Hematopoietic multipotent progenitor cell (in vitro differentiated cells): ENCODE measurements around the gene LSM12. TPM values are rescaled to one million over a fixed set of nuclear protein-coding genes. Genes with fewer than 3 reads are reported as not detected.

ENCODE experiments used
- DNase-seq, 3 donors: peaks; one replicate each; pipeline ENCODE4 v3.0.0-alpha.2; 2011 to 2015; ENCODE audit warnings: low read depth in 2 of 3, low spot score in 2 of 3
- total RNA-seq: library from RNA; depleted of rRNA; stranded (reverse); fragments of >200 nt; gene quantifications from one replicate; pipeline ENCODE4 v1.2.3, GENCODE V29; 2012

LSM12 gene
- total RNA-seq, 1 donor: 17.8 TPM

DNA sequence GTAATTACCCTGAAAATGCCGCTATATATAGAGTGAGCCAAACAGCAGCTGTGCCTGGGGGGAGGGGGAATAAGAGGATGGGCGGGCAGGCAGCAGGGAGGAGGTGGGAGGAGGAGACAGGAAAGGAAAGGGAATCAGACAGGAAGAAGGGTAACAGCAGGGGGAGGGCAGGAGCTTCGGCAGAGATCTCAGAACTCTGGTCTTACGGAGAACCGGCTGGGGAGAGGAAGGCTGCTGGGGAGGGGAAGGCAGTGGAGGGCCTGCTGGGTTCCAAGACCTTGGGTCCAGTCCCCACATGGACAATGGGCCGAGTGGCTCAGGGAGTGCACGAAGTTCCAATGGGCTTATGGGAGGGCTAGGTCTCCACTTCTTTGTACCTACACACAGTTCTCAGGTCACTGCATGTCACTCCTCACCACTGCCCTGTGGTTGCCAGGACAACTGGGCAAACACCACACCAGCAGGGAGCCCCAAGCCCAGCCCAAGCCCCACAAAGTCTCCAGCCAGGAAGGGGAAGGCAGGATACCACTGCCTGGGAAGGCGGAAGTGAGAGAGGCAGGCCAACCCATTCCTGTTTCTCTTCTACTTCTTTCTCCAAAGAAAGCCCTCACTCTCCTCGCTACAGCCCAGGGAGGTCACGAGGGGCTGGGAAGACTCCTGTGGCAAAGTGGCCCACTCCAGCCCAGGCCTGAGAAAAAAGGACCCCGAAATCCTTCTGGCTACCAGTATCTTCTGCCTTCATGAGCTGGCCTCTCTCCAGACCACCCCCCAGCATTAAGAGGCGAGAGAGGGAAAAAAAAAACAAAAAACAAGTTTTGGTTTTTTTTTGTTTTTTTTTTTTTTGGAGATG is 29.4 kb upstream of the LSM12 start:
- peak in 2 of 3 donors; percentile 64 to 71 for DNase-seq

DNA sequence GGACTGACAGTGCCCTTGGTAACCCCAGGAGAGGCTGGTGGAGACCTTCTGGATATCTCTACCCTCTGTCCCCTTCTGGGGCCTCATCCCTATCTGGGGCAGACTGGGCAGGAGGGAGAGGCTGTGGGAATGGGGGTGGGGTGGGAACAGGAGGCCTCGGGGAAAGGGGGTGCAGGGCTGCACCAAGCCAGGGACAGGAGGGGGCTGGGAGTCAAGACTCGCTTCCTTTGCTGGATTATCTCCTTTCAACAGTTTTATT is 28.8 kb upstream of the LSM12 start:
- no peak for DNase-seq

DNA sequence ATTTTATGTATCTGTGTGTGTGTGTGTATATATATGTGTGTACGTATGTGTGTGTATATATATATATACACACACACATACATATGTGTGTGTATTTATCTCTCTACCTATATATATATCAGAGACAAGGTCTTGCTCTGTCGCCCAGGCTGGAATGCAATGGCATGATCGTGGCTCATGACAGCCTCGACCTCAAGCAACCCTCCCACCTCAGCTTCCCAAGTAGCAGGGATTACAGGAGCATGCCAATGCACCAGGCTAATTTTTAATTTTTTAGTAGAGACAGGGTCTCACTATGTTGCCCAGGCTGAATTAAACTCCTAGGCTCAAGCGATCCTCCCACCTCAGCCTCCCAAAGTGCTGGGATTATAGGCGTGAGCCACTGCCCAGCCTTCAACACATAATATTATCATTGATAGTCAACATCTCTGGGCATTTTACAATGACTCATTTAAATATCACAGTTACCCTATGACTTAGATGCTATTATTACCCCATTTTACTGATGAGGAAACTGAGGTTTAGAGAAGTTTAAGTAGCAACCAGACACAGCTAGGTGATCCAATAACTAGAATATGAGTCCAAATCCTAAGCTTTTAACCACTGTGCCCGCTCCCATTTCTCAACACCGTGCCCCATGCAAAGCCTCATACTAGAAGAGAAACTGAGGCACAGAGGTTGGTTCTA is 28.4 kb upstream of the LSM12 start:
- DNase-seq: no peak

DNA sequence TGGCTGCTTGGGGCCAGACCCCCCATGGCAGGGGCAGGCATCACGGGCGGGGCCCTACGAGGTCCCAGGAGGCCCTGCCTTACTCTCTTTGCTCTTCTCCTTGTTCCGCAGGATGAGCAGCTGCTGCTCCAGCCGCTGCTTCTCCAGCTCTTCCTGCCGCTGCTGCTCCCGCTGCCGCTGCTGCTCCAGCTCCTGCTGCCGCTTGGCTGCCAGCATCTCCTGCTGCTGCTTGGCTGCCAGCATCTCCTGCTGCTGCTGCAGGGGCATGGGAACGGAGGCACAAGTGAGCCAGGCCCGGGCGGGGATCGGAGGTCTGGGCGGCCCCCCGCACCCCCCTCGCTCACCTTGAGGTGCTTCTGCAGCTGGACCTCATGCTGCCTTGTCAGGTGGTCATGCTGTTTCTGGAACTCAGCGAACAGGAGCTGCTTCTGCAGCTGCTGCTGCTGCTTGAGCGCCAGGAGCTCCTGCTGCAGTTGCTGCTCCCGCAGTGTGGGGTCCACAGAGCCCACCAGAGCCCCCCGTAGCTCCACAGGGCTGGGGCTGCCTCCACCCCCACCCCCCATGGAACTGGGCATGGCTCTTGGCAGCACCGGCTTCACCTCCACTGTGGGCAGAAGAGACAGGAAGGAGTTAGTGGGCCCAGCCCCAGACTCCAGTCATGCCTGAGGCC is 26.9 kb upstream of the LSM12 start:
- DNase-seq: no peak

DNA sequence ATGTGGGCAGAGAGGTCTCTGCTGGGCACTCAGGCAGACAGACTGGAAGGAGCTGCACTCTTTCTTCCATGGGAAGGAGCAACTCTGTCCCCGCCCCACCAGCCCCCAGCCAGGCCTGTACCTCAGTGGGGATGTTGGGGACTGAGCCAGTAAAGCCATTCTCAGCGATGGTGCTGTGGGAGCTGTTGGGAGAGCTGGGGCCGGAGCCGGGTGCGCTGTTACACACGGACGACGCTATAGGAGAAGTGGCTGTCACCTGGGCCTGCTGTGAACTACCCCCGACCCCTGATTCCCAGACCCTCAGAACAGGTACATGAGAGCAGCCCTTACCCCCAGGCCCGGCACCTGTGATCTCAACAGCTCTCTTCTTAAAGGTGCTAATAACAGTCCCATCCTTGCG is 25.6 kb upstream of the LSM12 start:
- no peak for DNase-seq

DNA sequence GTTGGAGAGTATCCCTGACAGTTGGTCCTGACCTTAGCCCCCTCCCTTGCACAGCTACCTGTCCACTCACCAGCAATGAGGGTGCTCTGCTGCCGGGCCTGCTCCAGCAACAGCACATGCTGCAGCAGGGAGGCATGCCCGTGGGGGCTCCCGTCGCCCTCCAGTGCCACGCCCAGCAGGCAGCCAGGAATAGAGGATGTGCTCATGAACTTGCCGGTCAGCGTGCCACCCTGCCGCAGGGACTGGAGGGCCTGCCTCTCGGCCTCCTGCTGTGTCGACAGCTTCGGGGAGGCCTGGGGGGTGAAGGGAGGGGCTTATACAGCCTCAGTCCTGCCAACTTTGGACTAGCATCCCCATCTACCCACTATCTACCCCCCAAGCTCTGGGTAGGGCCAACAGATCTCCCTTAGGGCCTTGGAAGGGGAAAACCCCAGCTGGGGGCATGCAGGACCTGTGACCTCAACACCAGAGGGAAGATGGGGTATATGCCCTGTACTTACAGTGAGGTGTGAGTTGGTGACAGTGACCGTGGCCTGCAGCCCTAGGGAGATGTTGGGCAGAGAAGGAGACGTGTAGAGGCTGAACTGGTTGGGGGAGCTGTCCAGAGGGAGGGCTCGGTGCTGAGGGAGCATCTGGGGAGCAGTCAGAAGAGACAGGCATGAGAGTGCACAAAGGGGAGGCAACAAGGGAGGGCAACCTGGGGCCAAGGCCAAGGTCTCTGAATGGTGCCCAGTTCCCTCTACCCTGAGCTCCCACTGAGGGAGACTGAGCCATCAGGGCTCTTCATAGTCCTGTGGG is 24.9 kb upstream of the LSM12 start:
- DNase-seq: no peak

DNA sequence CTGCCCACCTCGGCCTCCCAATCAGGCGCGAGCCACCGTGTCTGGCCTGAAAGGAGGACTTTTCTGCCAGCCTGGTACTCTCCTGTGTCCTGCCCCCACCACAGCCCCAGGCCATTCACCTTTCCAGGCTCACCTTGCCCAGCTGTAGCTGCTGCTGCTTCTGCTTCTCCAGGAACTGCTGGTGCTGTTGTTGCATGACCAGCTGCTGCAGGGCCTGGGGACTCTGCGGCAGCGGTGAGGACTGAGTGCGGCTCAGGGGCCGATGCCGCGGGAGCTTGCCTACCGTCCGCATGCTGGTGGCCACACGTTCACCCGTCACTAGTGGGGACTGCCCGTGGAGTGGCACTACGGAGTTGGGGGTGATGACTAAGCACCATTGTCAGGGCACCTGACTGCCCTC is 21.8 kb upstream of the LSM12 start:
- no peak for DNase-seq

DNA sequence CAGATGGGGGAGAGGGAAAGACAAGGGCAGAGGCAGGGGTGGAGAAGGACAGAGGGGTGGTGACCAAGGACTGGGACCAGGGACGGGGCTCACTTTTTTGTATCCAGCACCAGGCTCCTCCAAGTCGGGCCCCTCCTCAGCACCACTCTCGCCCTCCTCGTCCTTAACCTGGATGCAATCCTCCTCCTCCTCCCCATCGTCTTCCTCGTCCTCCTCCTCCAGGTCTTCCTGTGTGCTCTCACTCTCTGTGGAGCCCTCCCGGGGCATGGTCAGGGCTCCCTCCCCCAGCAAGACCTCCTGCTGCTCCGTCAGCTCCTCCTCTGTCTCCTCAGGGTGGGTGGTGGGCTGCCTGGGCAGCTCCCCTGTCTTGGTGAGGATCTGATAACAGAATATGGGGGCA is 20.8 kb upstream of the LSM12 start:
- DNase-seq: no peak

DNA sequence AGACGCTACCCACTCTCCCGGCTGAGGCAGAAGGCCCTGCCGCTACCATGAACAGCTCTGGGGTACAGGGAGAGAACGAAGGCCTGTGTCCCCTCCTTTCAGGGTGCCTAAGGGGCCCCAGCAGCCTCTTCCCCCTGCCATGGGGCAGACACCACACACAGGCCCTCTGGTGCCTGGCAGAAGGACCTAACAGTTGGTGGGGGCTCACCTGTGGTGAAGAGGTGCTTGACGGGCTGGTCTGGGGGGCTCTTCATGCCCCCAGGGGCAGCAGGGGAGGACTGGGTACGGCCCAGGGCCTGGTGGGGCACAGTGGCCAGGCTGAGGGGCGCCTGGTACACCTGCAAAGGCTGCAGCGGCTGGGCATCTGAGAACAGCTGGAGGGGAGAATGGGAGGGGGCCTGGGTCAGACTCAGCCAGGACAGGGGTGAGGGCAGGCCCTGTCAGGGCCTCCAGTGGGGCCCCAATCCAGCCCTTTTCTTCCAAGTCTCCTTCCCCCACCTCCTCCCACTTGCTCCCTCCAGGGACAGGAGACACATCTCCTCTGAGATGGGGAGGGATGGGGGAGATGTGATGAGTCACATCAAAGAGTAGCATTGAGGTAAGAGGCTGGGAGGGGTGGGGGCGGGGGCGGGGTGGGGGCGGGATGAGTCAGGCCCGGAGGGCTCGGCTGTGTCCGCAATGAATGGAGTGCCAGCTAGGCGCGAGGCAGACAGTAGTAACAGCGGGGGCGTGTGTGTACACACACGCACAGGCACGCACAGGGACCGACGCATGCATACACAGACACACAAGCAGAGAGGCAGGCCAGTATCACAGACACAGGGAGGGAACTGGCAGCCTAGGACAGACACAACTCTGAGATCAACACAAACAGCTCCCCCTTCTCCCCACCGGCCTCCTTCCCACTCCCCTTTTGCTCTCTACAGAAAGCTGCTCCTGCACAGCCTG is 20.2 kb upstream of the LSM12 start:
- no peak for DNase-seq

DNA sequence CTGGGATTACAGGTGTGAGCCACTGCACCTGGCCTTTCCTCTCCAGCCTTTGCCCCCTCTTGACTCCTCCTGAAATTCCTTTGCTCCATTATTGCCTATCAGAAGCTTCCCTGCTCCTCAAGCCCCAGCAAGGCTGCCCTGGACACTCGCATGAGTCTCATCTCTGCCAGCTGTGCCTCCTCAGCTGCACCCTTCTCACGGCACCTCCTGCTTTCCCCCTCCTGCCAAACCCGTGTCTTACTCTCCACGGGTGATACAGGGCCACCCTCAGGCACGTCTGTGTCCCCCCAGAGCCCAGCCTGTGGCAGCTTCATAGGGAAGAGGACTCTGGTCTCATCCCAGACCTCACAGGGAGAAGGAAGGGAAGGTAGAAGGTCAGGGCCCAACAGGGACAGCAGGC is 19.4 kb upstream of the LSM12 start:
- no peak for DNase-seq

DNA sequence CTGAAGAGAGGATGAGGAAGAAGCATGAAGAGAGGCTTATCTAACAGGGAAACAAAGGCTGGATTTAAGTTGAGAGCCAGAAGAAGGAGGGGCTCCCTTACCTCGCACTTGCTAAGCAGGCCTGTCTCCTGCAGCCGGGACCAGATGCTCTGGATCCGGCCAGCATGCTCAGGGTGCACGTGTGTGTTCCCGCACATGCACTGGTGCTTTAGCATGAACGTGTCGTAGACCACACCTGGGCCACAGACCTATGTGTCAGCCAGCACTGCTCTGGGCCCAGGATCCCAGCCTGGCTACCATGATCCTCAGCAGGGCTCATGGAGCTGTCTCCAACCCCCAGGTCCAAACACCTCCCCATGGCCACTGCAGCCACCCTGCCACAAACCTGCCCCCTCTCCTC is 18.4 kb upstream of the LSM12 start:
- DNase-seq: no peak

DNA sequence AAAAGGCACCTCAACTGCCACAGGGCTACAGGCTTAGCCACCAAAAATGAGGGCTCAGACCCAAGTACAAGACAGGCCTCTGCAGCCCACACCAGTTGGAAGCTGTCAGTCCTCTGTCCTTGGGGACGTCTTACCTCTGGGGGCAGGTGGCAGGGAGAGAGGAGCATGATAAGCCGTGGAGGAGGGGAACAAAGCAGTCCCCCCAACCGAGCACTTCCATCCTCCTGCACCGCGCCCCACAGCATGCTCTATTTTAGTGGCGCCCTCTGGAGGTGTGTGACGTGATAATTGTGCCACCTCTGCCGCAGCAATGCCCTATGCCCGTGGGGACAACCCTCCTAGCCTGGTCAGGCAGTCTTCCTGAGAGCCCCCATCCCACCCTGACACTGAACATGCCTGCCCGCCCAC is 17.7 kb upstream of the LSM12 start:
- peak in 1 of 3 donors; percentile 28 for DNase-seq

DNA sequence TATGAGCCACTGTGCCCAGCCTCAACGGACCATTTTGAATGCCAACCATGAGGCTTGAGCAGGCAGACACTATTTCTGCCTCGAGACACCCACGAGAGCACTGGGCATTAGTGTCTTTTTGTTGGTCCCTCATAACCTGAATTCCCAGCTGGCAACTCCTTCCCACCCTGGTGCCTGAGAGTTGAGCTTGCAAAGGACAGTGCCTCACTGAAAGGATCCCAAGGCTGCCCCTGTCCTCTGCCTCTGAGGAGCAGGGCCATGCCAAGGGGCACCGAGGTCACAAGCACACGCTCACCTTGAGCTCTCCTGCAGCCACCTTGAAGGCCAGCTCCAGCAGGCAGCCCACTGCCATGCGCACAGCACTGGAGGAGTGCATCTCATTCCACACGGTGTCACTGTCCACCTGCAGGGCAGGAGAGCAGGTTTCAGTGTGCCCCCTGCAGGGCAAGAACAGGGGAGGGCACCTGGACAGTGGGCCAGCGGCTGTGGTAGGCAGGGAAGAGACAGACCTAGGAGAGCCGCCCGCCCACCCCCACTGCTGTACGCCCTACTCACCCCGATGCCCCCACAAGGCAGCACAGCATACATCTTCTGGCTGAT is 16.9 kb upstream of the LSM12 start:
- peak in 1 of 3 donors; percentile 36 for DNase-seq

DNA sequence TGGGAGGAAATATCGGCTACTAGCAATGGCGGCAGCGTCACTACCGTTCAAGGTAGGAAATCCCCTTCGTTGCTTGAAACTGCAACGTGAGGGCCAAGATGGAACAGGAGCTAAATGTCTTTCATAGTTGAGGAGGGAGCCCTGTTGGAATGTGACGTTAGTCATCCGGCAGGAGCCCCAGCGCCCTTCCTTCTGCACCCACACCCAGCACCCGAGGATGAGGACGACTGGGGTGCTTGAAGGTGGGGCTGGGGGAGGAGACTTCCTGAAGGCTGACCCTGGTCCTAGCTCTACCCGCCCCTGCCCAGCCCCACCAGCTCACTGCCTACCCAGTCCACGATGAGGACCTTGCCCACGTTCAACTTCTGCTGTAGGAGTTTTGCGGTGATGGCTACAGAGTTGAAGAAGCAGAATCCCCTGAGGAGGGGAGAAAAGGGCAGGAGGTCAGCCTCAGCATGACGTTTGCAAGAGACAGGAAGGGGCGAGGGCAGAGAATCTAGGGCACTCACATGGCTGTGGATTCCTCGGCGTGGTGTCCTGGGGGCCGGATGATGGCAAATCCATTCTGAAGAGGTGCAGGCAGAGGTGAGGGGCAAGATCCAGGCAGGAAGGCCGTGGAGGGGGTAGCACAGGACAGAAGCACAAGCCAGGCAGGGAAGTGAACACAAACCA is 15.9 kb upstream of the LSM12 start:
- no peak for DNase-seq

DNA sequence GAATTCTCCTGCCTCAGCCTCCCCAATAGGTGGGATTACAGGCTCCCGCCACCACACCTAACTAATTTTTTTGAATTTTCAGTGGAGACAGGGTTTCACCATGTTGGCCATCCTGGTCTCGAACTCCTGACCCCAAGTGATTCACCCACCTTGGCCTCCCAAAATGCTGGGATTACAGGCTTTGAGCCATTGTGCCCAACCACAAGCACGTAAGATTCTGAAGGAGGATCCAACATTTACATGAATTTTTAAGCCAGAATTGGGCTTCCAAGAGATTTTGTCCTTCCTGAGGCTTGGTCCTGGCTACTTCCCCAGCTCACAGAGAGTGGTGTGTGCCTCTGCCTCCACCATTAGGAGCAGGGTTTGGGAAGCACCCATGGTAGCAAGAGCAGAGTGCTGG is 15.2 kb upstream of the LSM12 start:
- no peak for DNase-seq

DNA sequence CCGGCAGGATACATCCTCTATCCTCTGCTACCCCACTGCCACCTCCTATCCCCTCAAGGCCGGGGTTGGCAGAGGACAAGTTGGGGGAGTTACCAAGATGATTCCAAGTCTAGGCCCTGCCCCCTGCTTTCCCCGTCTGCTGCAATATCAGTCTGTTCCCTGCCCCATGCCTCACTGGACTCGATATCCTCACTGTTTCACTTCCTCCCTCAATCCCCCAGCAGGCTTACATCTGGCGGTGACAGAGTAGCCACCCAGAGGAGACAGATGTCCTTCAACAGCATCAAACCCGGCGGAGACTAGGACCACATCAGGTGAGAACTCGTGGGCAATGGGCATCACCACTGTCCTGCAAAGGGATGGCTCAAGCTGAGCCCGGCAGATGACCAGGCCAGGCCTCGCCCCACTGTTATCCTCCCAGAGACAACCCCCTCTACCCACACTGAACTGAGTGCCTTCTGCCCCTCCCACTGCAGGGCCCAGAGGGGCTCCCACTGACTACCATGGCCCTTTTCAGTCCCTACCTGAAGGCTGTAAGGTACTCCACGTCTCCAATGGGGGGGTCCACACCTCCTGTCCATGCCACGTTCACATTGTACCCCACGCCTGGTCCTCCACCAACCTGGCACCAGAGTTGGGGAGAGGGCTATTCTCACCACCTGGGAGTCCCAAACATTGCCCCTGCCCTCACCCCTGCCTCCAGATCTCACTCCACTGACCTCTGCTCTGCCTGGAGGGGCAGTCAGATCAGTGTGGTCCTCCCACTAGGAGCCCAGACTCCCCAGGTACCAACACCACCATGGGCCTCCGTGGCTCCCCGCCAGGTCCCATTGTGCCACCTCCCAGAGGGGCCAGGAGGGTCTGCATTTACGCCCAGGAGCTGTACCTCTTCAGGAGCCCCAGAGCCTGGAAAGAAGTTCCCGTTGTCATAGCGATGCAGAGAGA is 13.7 kb upstream of the LSM12 start:
- no peak for DNase-seq

DNA sequence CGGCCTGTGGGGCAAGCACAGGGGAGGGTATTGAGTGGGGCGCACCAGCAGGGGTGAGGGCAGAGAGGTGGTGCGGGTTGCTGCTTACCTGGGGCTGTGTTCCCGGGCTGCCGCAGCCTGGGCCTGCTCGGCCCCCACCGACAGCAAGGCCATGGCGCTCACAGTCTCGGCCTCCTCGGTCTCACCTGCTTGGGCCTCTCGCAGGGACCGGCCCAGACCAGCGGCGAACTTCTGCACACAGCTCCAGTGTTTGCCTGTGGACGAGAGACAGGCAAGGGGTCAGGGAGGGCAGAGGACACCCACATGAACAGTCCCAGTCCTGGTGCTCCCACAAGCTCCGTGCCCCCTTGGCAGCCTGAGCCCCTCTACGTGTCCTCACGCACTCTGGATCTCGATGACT is 11.9 kb upstream of the LSM12 start:
- no peak for DNase-seq

DNA sequence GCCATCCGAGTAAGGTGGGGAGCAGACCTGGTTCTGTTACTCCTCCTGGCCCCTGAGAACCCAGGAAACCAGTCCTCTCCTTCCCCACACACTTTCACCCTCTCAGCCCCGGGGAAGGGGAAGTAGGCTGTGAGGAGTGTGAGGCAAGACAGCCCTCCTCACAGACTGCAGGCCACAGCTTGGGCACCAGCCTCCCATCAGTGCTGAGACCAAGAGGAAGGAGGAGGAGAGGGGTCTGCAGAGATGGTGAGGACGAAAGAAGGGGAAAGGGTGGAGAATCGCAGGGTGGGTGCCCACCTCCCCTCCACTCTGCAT is 11.1 kb upstream of the LSM12 start:
- DNase-seq: no peak
